Neuronal stem cell (in vitro differentiated cells): ENCODE results near the gene DLG5.
A peak's percentile ranks its signal among the peaks of the same experiment; 100 is the strongest.

Source experiments
- DNase-seq: peaks from one replicate; pipeline ENCODE4 v3.0.0-alpha.2; 2013; ENCODE audit warnings: low spot score
- H2AFZ ChIP-seq: one replicate; pipeline ENCODE4 v1.6.1; 2013; ENCODE audit warnings: mild to moderate bottlenecking, low read length, inconsistent platforms
- H2AK5ac ChIP-seq: 2 replicates; pipeline ENCODE4 v1.6.1; 2013; ENCODE audit warnings: low read depth, mild to moderate bottlenecking, inconsistent platforms, low read length, moderate library complexity, mixed read lengths
- H2BK120ac ChIP-seq: 2 replicates; pipeline ENCODE4 v1.6.1; 2013; ENCODE audit warnings: low read depth, mild to moderate bottlenecking, inconsistent platforms, low read length, moderate library complexity, mixed read lengths
- H2BK12ac ChIP-seq: one replicate; pipeline ENCODE4 v1.6.1; 2013; ENCODE audit warnings: low read length, inconsistent platforms
- H2BK15ac ChIP-seq: 2 replicates; pipeline ENCODE4 v1.6.1; 2013; ENCODE audit warnings: mild to moderate bottlenecking, low read length, inconsistent platforms, mixed read lengths
- H2BK5ac ChIP-seq: one replicate; pipeline ENCODE4 v1.6.1; 2013; ENCODE audit warnings: inconsistent platforms, mild to moderate bottlenecking, low read length, moderate library complexity
- H3K14ac ChIP-seq: one replicate; pipeline ENCODE4 v1.6.1; 2013; ENCODE audit warnings: low read length, inconsistent platforms
- H3K18ac ChIP-seq: 2 replicates; pipeline ENCODE4 v1.6.1; 2013; ENCODE audit warnings: low read length, inconsistent platforms
- H3K23ac ChIP-seq: 2 replicates; pipeline ENCODE4 v1.6.1; 2013; ENCODE audit warnings: low read depth, mild to moderate bottlenecking, mixed read lengths, low read length, inconsistent platforms; ENCODE audit not compliant: poor library complexity
- H3K27ac ChIP-seq: replicated peaks from 3 replicates; pipeline ENCODE4 v1.5.1; 2013; ENCODE audit warnings: low read length, inconsistent platforms
- H3K27me3 ChIP-seq, 3 experiments: 2 replicates each; pipeline ENCODE4 v1.6.1; 2013; ENCODE audit warnings: low read length in 3 of 3, mild to moderate bottlenecking in 2 of 3, inconsistent platforms in 1 of 3, low read depth in 1 of 3, mixed read lengths in 1 of 3, moderate library complexity in 1 of 3; ENCODE audit not compliant: control insufficient read depth in 3 of 3, insufficient read depth in 3 of 3
- H3K36me3 ChIP-seq, 2 donors: replicated peaks in 1 of 2; 2 replicates each; pipeline ENCODE4 v1.6.1; 2013; ENCODE audit warnings: low read length in 2 of 2; ENCODE audit not compliant: control insufficient read depth in 2 of 2, insufficient read depth in 2 of 2
- H3K4ac ChIP-seq: 2 replicates; pipeline ENCODE4 v1.6.1; 2013; ENCODE audit warnings: inconsistent platforms, mild to moderate bottlenecking, low read length, moderate library complexity
- H3K4me1 ChIP-seq, 2 donors: 1 replicate in 1 of 2; 2 replicates in 1 of 2; pipeline ENCODE4 v1.6.1; 2013; ENCODE audit warnings: low read length in 2 of 2, low read depth in 1 of 2; ENCODE audit not compliant: control insufficient read depth in 2 of 2, insufficient read depth in 1 of 2
- H3K4me2 ChIP-seq: one replicate; pipeline ENCODE4 v1.6.1; 2013; ENCODE audit warnings: mild to moderate bottlenecking, low read length, inconsistent platforms; ENCODE audit not compliant: insufficient read depth, poor library complexity, severe bottlenecking
- H3K4me3 ChIP-seq, 2 donors: 2 replicates each; pipeline ENCODE4 v1.5.1; 2013; ENCODE audit warnings: low read length in 2 of 2, mild to moderate bottlenecking in 2 of 2, inconsistent platforms in 1 of 2, moderate library complexity in 1 of 2
- H3K79me1 ChIP-seq: one replicate; pipeline ENCODE4 v1.6.1; 2013; ENCODE audit warnings: low read depth, mild to moderate bottlenecking, inconsistent platforms, low read length, moderate library complexity
- H3K9ac ChIP-seq: one replicate; pipeline ENCODE4 v1.6.1; 2013; ENCODE audit warnings: mild to moderate bottlenecking, low read depth, low read length, inconsistent platforms; ENCODE audit not compliant: poor library complexity
- H3K9me3 ChIP-seq, 2 donors: replicated peaks in 1 of 2; 2 replicates each; pipeline versions ENCODE3 to v1.6.1; 2013; ENCODE audit warnings: low read length in 2 of 2, mild to moderate bottlenecking in 2 of 2, inconsistent platforms in 1 of 2, low read depth in 1 of 2, mixed read lengths in 1 of 2, moderate library complexity in 1 of 2; ENCODE audit not compliant: control insufficient read depth in 2 of 2, insufficient read depth in 1 of 2
- H4K8ac ChIP-seq: one replicate; pipeline ENCODE4 v1.6.1; 2013; ENCODE audit warnings: low read depth, mild to moderate bottlenecking, inconsistent platforms, low read length, moderate library complexity
- H4K91ac ChIP-seq: one replicate; pipeline ENCODE4 v1.6.1; 2013; ENCODE audit warnings: low read length, low read depth, mild to moderate bottlenecking, inconsistent platforms; ENCODE audit not compliant: poor library complexity
- WGBS, 2 donors: extraction: QIAGEN DNeasy Blood & Tissue Kit; methylation state at CpG; one replicate each; pipeline ENCODE4 v1.1.7; 2013; ENCODE audit warnings: missing lambda C conversion rate in 2 of 2, mixed read lengths in 1 of 2; ENCODE audit not compliant: insufficient read length in 2 of 2, insufficient replicate concordance in 1 of 2; ENCODE audit errors: extremely low coverage in 2 of 2; 5-methylcytosine and 5-hydroxymethylcytosine counted together

Gene DLG5

GRCh38 chr10:77905781-77906180, 20.8 kb downstream of the DLG5 start:
- Histone ChIP-seq H2AFZ (no peak overlapping the region), H3K9ac (no peak overlapping the region), H3K9me3 (no peaks in the 10 kb centered on the region), H3K4me3 (peak overlapping the region in 1 of 2 donors; percentile 36), H2AK5ac (no peak overlapping the region), H4K8ac (no peak overlapping the region), H2BK15ac (no peak overlapping the region), H3K4me1 (peaks cover 3 to 13% of the 10 kb centered on the region in 2 donors), H4K91ac (no peak overlapping the region), H3K36me3 (peaks cover 5 to 26% of the 10 kb centered on the region in 2 donors), H3K14ac (no peak overlapping the region), H3K79me1 (peaks cover 15% of the 10 kb centered on the region), H2BK120ac (no peak overlapping the region), H2BK5ac (no peak overlapping the region), H3K27me3 (no peaks in the 10 kb centered on the region), H3K23ac (no peak overlapping the region), H3K27ac (no peak overlapping the region), H3K4ac (no peak overlapping the region), H3K4me2 (no peak overlapping the region), H3K18ac (no peak overlapping the region), H2BK12ac (no peak overlapping the region)
- no CpG with 5 or more reads among the region's 1 CpG for WGBS, 2 donors
- no peak for DNase-seq

- no peak overlapping the region for H3K4me2 ChIP-seq
- no peak overlapping the region for H2BK120ac ChIP-seq
- H2BK12ac ChIP-seq = no peak overlapping the region
- H2BK5ac ChIP-seq = no peak overlapping the region
- H3K4ac ChIP-seq = no peak overlapping the region
- no peak overlapping the region for H3K14ac ChIP-seq
- no peak overlapping the region for H3K18ac ChIP-seq
- H2AFZ ChIP-seq = no peak overlapping the region
- no peak overlapping the region for H3K23ac ChIP-seq
- no peaks in the 10 kb centered on the region for H3K9me3 ChIP-seq
- no peak for DNase-seq
- WGBS, 2 donors = no CpG with 5 or more reads among the region's 9 CpGs
- peaks cover 3 to 11% of the 10 kb centered on the region in 2 donors for H3K4me1 ChIP-seq
- H3K27ac ChIP-seq = no peak overlapping the region
- H3K27me3 ChIP-seq = no peaks in the 10 kb centered on the region
- H2AK5ac ChIP-seq = no peak overlapping the region
- H3K9ac ChIP-seq = no peak overlapping the region
- H3K79me1 ChIP-seq = peaks cover 15% of the 10 kb centered on the region
- no peak overlapping the region for H4K91ac ChIP-seq
- H2BK15ac ChIP-seq = no peak overlapping the region
- no peak overlapping the region for H3K4me3 ChIP-seq
- H4K8ac ChIP-seq = no peak overlapping the region
- H3K36me3 ChIP-seq = peaks cover 5 to 26% of the 10 kb centered on the region in 2 donors
Measured at GRCh38 chr10:77905086-77905748, 21.3 kb downstream of the DLG5 start.

DNA sequence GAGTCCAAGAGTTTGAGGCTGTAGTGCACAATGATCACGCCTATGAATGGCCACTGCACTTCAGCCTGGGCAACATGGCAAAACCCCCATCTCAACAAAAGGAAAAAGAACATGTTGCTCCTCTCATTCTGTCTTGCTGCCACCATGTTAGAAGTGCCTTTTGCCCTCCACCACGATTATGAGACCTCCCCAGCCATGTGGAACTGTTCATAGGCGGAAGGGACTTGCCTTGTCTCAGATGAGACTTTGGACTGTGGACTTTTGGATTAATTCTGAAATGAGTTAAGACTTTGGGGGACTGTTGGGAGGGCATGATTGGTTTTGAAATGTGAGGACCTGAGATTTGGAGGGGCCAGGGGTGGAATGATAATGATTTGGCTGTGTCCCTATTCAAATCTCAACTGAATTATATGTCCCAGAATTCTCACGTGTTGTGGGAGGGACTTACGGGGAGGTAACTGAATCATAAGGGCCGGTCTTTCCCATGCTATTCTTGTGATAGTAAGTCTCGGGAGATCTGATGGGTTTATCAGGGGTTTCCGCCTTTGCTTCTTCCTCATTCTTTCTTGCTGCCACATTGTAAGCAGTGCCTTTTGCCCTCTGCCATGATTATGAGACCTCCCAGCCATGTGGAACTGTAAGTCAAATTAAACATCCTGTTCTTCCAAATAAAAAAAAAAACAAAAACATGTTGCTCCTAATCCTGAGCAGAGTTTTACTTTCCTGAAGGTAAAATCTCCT, 22.3 kb downstream of the DLG5 start:
- no peak overlapping the region for H3K4me3 ChIP-seq
- H4K91ac ChIP-seq = no peak overlapping the region
- H3K4me2 ChIP-seq = no peak overlapping the region
- no peak overlapping the region for H2BK5ac ChIP-seq
- no peak overlapping the region for H2BK12ac ChIP-seq
- no peak overlapping the region for H4K8ac ChIP-seq
- H2BK120ac ChIP-seq = no peak overlapping the region
- no peak overlapping the region for H3K18ac ChIP-seq
- no peak overlapping the region for H3K9ac ChIP-seq
- WGBS, 2 donors = no CpG with 5 or more reads among the region's 8 CpGs
- peaks cover 13% of the 10 kb centered on the region for H3K79me1 ChIP-seq
- no peak overlapping the region for H3K14ac ChIP-seq
- no peak overlapping the region for H3K27ac ChIP-seq
- H3K4me1 ChIP-seq = peaks cover 0 to 4% of the 10 kb centered on the region in 2 donors
- no peak overlapping the region for H3K4ac ChIP-seq
- DNase-seq = no peak
- no peak overlapping the region for H2BK15ac ChIP-seq
- no peak overlapping the region for H2AK5ac ChIP-seq
- H2AFZ ChIP-seq = no peak overlapping the region
- H3K27me3 ChIP-seq = no peaks in the 10 kb centered on the region
- H3K9me3 ChIP-seq = no peaks in the 10 kb centered on the region
- peaks cover 5 to 22% of the 10 kb centered on the region in 2 donors for H3K36me3 ChIP-seq
- no peak overlapping the region for H3K23ac ChIP-seq

GRCh38 chr10:77902159-77902558, 24.4 kb downstream of the DLG5 start:
- no peak overlapping the region for H2AFZ ChIP-seq
- no peak overlapping the region for H4K91ac ChIP-seq
- H2BK120ac ChIP-seq = no peak overlapping the region
- H3K27ac ChIP-seq = no peak overlapping the region
- no CpG with 5 or more reads among the region's 5 CpGs for WGBS, 2 donors
- H4K8ac ChIP-seq = no peak overlapping the region
- no peak overlapping the region for H3K4ac ChIP-seq
- H2BK12ac ChIP-seq = no peak overlapping the region
- no peaks in the 10 kb centered on the region for H3K27me3 ChIP-seq
- no peaks in the 10 kb centered on the region for H3K9me3 ChIP-seq
- no peak overlapping the region for H3K9ac ChIP-seq
- H2BK5ac ChIP-seq = no peak overlapping the region
- H3K18ac ChIP-seq = no peak overlapping the region
- no peak overlapping the region for H2AK5ac ChIP-seq
- no peak for DNase-seq
- H3K79me1 ChIP-seq = peaks cover 14% of the 10 kb centered on the region
- H2BK15ac ChIP-seq = no peak overlapping the region
- no peak overlapping the region for H3K4me3 ChIP-seq
- peaks cover 6 to 10% of the 10 kb centered on the region in 2 donors for H3K4me1 ChIP-seq
- H3K14ac ChIP-seq = no peak overlapping the region
- H3K23ac ChIP-seq = peak overlapping the region; percentile 59
- H3K4me2 ChIP-seq = no peak overlapping the region
- peaks cover 5 to 13% of the 10 kb centered on the region in 2 donors for H3K36me3 ChIP-seq
